HL-60/S4 (cell line): ENCODE results near the gene HPCAL1.

Experiments
- in situ Hi-C: fragments of 300-500 bp; cut with MboI; formaldehyde crosslinking; loops from 2 replicates; pipeline ENCODE4 v1.14.3; 2022; ENCODE audit warnings: low sequenced_read_pairs

Gene HPCAL1

GRCh38 chr2:10433264-10433946, 130.7 kb downstream of the HPCAL1 start:
- in situ Hi-C loops: loop anchor here (25.0 kb wide), 1 partner anchor 646 kb away; no protein-coding TSS in a partner anchor

GRCh38 chr2:10433947-10434885, 131.5 kb downstream of the HPCAL1 start:
- in situ Hi-C loops: loop anchor here (25.0 kb wide), 1 partner anchor 647 kb away; no protein-coding TSS in a partner anchor

GRCh38 chr2:10434886-10435819, 132.4 kb downstream of the HPCAL1 start:
- in situ Hi-C loops: loop anchor here (25.0 kb wide), 1 partner anchor 648 kb away; no protein-coding TSS in a partner anchor

- in situ Hi-C loops: loop anchor here (25.0 kb wide), 1 partner anchor 649 kb away; no protein-coding TSS in a partner anchor
Measured at GRCh38 chr2:10435820-10436204, 133.1 kb downstream of the HPCAL1 start.

GRCh38 chr2:10436583-10437110, 133.9 kb downstream of the HPCAL1 start:
- in situ Hi-C loops: loop anchor here (25.0 kb wide), 1 partner anchor 649 kb away; no protein-coding TSS in a partner anchor

GRCh38 chr2:10437806-10438205, 135.1 kb downstream of the HPCAL1 start:
- in situ Hi-C loops: loop anchor here (25.0 kb wide), 1 partner anchor 651 kb away; no protein-coding TSS in a partner anchor

- in situ Hi-C loops: loop anchor here (25.0 kb wide), 1 partner anchor 651 kb away; no protein-coding TSS in a partner anchor
Measured at GRCh38 chr2:10438688-10439087, 136.0 kb downstream of the HPCAL1 start.

- in situ Hi-C loops: loop anchor here (25.0 kb wide), 1 partner anchor 652 kb away; no protein-coding TSS in a partner anchor
Measured at GRCh38 chr2:10439185-10439879, 136.6 kb downstream of the HPCAL1 start.

- in situ Hi-C loops: loop anchor here (25.0 kb wide), 1 partner anchor 653 kb away; no protein-coding TSS in a partner anchor
Measured at GRCh38 chr2:10439971-10440370, 137.3 kb downstream of the HPCAL1 start.

GRCh38 chr2:10440736-10441135, 138.0 kb downstream of the HPCAL1 start:
- in situ Hi-C loops: loop anchor here (25.0 kb wide), 1 partner anchor 653 kb away; no protein-coding TSS in a partner anchor

GRCh38 chr2:10441948-10442347, 139.2 kb downstream of the HPCAL1 start:
- in situ Hi-C loops: loop anchor here (25.0 kb wide), 1 partner anchor 655 kb away; no protein-coding TSS in a partner anchor

- in situ Hi-C loops: loop anchor here (25.0 kb wide), 1 partner anchor 655 kb away; no protein-coding TSS in a partner anchor
Measured at GRCh38 chr2:10442469-10443126, 139.9 kb downstream of the HPCAL1 start.

- in situ Hi-C loops: loop anchor here (25.0 kb wide), 1 partner anchor 657 kb away; no protein-coding TSS in a partner anchor
Measured at GRCh38 chr2:10444463-10444862, 141.8 kb downstream of the HPCAL1 start.

GRCh38 chr2:10446631-10447030, 143.9 kb downstream of the HPCAL1 start:
- in situ Hi-C loops: loop anchor here (25.0 kb wide), 1 partner anchor 659 kb away; no protein-coding TSS in a partner anchor

GRCh38 chr2:10447300-10447894, 144.7 kb downstream of the HPCAL1 start:
- in situ Hi-C loops: loop anchor here (25.0 kb wide), 1 partner anchor 660 kb away; no protein-coding TSS in a partner anchor

GRCh38 chr2:10447895-10448575, 145.3 kb downstream of the HPCAL1 start, which contains the start of gene ODC1:
ODC1 (minus strand) TSS chr2:10448327; CDS start chr2:10445032, 3,295 bp downstream.
- in situ Hi-C loops: loop anchor here (25.0 kb wide), 1 partner anchor 661 kb away; no protein-coding TSS in a partner anchor
